AG09309 (cell line): ENCODE results near the gene SULT1A1.
"Not testable (repeated sequence)": the region's sequence is repeated elsewhere in the genome, so short reads cannot be mapped to it uniquely, and the experiment has no call there.

ENCODE experiments used
- DNase-seq: peaks from one replicate; pipeline ENCODE4 v3.0.0-alpha.2; 2010; ENCODE audit warnings: low read depth
- H3K4me3 ChIP-seq: 2 replicates; pipeline ENCODE4 v1.5.1; 2011; ENCODE audit warnings: mild to moderate bottlenecking, low read depth, low read length, moderate library complexity; ENCODE audit not compliant: control insufficient read depth
- CTCF ChIP-seq: IDR thresholded peaks from 2 replicates; pipeline ENCODE4 v1.5.1; 2011; ENCODE audit warnings: mild to moderate bottlenecking, low read depth, low read length, inconsistent platforms; ENCODE audit not compliant: insufficient read depth, control insufficient read depth; ENCODE audit errors: missing control alignments

Gene SULT1A1

GRCh38 chr16:28607116-28607623 is 2.7 kb downstream of the SULT1A1 start:
- no peak for TF ChIP-seq CTCF
- H3K4me3 ChIP-seq, result no peak overlapping the region
- DNase-seq, result no peak

- TF ChIP-seq CTCF, result no peak
- H3K4me3 ChIP-seq, result no peak overlapping the region
- DNase-seq, result no peak
Measured at GRCh38 chr16:28606291-28607115, 3.3 kb downstream of the SULT1A1 start.

GRCh38 chr16:28604186-28604565 is 5.7 kb downstream of the SULT1A1 start:
- TF ChIP-seq CTCF, result no peak

DNA sequence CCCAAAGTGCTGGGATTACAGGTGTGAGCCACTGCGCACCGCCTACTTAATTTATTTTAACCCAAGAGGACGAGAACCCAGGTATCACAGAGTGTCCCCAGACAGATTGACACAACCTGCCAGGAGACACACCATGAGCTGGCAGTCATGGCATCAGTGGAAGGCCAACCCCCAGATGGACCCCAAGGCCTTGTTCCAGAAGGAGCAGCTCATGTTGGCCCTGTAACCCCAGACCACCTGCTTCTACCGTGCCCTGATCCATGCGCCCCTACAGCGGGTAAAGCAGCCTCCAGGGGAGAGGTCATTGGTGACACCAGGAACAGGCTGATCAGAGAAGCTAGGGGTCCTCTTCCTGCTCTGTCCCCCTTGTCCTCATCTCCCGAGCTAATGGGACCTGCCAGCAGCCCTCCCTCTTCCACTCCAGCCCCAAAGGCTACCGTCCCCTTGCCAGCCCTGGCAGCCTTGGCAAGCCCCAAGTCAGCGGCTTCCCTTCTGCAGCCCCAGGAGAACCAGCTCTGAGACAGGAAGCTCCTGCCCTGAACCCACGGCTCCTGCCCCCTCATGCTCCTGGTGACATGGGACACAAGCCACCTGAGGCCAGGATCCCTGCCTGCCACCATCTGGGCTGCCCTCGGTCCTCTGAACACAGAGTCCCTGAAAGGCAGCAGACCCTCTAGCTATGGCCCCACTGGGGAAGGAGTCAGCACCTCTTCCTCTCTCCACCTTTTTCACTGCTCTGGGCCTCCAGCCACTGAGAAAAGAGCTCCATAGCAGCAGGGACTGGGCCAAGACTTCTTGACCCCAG is 6.3 kb downstream of the SULT1A1 start:
- DNase-seq, result no peak
- no peak overlapping the region for H3K4me3 ChIP-seq
- TF ChIP-seq CTCF, result no peak

More at GRCh38 chr16:28604186-28604565, 5.7 kb downstream of the SULT1A1 start:
- DNase-seq, result no peak
- no peak overlapping the region for H3K4me3 ChIP-seq

DNA sequence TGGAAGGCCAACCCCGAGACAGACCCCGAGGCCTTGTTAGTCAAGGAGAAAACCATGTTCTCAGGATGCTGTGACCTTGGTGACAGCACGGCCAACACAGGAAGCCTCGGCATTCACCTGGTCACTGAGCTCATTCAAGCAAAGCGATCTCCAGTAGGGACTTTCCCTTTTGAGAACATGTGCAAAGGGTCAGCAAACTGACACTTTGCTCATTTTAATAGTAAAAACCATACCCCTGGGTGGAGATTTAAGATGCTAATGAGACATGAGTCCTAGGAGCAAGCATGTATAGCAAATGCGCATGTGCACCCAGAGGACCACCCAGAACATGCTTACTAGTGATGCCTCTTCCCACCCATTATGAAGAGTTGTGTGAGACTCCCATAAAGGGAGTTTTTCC is 7.3 kb downstream of the SULT1A1 start:
- no peak overlapping the region for H3K4me3 ChIP-seq
- no peak for TF ChIP-seq CTCF
- no peak for DNase-seq

- H3K4me3 ChIP-seq, DNase-seq: not testable (repeated sequence)
Measured at GRCh38 chr16:28602062-28602461, 7.8 kb downstream of the SULT1A1 start.

GRCh38 chr16:28601589-28601988 is 8.3 kb downstream of the SULT1A1 start:
- H3K4me3 ChIP-seq, DNase-seq: not testable (repeated sequence)

- H3K4me3 ChIP-seq, result not testable (repeated sequence)
Measured at GRCh38 chr16:28600965-28601364, 8.9 kb downstream of the SULT1A1 start.

DNA sequence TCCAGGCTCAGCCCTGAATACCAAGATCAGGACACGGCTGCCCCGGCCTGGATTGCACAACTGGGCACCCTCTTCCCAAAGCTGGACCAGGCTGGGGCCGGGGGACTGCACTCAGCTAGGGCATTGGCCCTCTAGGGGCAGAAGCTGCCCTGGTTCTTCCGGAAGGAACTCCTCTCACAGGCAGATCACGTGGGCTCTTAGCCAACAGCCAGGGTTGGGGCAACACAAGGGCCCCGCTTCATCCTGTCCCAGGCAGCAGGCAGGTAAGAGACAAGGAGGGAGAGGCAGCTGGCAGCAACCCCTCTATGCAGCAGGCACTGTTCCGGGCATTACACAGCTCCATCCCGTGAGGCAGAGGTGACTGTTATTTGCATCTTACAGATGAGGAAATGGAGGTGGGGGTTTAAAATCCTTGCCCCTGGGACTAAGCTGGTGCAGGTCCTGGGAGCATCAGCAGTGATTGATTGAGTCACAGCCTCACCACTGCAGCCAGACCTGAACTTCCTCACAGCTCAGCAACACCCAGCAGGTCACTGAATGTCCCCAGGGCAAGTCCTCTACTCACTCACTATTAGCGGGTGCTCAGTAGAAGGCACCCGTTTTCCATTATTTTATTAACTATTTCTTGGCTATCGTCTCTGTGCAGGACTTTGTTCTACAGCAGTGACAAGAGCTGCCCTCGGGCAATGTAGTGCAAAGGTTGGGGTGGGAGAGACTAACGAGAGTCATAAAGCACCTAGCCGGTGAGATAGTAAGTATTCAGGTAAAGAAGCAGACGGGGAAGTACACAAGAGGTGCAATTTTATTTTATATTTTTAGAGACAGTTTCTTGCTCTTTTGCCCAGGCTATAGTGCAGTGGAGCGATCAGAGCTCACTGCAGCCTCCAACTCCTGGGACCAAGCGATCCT is 10.2 kb downstream of the SULT1A1 start:
- not testable (repeated sequence) for DNase-seq, H3K4me3 ChIP-seq

More at GRCh38 chr16:28600965-28601364, 8.9 kb downstream of the SULT1A1 start:
- DNase-seq, result not testable (repeated sequence)
